ENCODE measurements around the gene SKIC8.
A peak's percentile ranks its signal among the peaks of the same experiment; 100 is the strongest.
"Not testable (repeated sequence)": the region's sequence is repeated elsewhere in the genome, so short reads cannot be mapped to it uniquely, and the experiment has no call there.

Gene SKIC8

GRCh38 chr15:78245976-78246620, 53.3 kb downstream of the SKIC8 start:
- not testable (repeated sequence) for DNase-seq

DNA sequence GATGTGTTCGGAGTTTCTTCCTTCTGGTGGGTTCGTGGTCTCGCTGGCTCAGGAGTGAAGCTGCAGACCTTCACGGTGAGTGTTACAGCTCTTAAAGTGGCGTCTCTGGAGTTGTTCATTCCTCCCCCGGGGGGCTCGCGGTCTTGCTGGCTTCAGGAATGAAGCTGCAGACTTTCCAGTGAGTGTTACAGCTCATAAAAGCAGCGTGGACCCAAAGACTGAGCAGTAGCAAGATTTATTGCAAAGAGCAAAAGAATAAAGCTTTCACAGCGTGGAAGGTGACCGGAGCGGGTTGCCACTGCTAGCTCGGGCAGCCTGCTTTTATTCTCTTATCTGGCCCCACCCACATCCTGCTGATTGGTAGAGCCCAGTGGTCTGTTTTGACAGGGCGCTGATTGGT, 54.0 kb downstream of the SKIC8 start:
- not testable (repeated sequence) for DNase-seq

DNA sequence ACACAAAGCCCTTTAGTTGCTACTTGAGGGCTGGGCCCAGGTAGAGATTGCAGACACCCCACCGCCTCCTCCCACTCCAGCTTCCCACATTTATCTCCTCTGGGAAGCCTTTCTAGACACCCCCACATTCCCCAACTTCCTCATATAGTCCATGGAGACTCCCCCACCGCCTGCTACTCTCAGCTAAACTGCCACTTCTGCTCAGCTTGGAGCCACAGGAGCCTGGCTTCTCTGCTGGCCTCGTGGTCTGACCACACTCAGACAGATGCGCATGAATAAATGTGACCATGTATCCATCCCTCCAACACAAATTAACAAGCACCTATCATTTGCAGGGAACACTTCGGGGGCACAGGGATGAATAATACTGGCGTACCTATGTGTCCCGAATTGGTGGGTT, 54.5 kb downstream of the SKIC8 start:
- DNase-seq = no peak

DNA sequence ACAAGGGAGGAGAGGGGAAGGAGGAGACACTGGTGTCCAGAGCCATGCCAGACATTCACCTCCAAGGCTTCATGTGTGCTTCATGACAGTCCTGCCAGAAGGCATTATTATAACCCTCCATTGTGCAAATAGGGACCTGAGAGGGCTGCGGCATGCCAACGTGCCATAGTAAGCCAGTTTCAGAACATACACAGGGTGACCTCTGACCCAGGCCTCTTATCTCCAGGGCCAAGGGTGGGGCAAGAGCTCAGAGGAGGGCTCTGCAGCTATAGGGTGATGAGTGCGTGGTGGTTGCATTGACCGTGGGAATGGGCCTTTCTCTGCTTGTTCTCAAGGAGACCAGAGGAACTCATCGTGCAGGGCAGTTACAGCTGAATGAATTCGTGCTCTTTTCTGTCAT, 55.3 kb downstream of the SKIC8 start:
- no peak for DNase-seq

- no peak for DNase-seq
Measured at GRCh38 chr15:78243491-78243941, 55.9 kb downstream of the SKIC8 start.

DNA sequence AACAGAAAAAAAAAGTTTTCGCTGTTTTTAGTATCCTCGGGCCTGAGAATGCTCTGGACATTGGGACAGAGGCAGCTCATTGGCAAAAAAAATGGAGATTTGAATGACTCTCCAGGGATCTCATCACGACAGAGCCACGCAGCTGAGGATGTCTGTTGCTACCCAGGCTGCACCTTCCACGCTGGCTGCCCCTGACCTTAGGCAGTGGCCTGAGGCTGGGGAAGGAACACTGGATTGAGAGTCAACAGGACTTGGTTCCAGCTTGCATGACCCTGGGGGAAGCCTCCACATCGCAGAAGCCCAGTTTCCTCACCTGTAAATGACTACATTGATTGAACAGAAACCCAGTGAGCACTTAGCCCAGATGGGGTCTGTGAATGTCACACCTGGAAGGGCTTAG, 56.4 kb downstream of the SKIC8 start:
- no peak for DNase-seq

DNA sequence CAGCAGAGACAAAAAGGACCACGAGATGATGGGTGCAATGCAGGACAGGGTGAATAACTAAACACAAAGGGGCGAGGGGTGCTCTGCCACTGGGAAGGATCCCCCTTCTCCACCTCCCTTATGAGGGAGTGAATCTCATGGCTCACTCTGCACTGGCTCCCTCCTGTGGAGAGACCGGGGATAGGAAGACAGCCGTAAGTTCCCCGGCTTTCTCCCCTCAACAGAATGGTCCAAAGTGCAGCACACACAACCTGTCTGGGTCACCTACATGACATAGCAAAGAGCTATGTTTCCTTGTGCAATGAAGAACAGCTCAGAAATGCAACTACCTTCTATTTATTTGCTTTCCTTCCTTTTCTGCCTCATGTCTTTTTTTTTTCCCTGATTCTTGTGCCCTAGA, 57.3 kb downstream of the SKIC8 start:
- DNase-seq = no peak

GRCh38 chr15:78241017-78241416, 58.4 kb downstream of the SKIC8 start:
- DNase-seq = peak; percentile 89

- no peak for DNase-seq
Measured at GRCh38 chr15:78239811-78240210, 59.6 kb downstream of the SKIC8 start.

GRCh38 chr15:78237146-78237545, 62.3 kb downstream of the SKIC8 start:
- DNase-seq = no peak

DNA sequence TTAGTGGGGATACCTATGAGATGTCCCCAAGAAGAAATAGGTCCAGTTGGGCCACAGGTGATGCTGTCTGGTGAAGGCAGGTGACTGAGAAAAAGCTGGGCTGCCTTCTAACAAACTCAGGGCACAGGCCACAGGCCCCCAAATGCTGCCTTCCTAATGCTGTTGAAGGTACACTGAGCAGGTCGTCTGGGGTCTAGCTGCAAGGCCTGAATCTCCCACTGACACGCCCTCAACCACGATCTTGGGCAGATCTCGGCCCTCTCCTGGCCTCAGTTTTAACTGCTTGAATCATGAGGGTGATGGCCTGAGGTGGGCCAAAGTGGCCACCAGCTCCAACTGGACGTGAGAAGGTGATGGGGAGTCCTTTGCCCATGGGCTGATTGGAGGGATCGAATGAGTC, 62.9 kb downstream of the SKIC8 start:
- DNase-seq = no peak

DNA sequence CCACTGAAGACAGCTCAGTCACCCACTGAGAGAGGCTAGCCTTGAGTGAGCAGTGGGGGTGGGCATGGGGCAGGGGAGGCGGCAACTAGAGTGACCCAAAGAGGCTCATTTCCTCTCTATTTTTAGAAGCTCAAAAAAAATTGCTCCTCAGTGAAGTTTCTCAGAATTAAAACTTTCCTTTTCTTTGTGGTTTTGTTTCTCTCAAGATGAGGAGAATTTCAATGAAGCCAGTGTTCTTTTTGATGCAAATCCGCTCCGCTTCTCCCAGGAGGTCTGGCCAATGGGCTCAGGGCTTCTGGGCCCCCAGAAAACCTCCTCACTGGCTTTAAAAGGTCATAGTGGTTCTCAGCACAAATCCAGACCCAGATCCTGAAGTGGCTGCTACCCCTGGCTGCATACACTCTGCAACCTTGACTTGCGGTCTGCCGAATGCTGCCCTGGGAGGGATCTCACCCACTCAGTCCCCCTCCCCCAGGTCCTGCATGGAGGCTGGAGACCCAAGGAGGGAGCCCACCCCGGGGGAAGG, 64.8 kb downstream of the SKIC8 start, which contains the start of gene ACSBG1:
Gene ACSBG1 (minus strand): TSS at position 51 of the 526 bp plus-strand sequence. CDS start 64 bp downstream, outside the sequence.
- no peak for DNase-seq

- DNase-seq = no peak
Measured at GRCh38 chr15:78233496-78233895, 65.9 kb downstream of the SKIC8 start.

All from CD4-positive, alpha-beta T cell treated with Interleukin-17A for 4 hours (primary cell).